ENCODE measurements around the gene TMEM218. TPM values are rescaled to one million over a fixed set of nuclear protein-coding genes. Genes with fewer than 3 reads are reported as not detected.
"Not testable (repeated sequence)": the region's sequence is repeated elsewhere in the genome, so short reads cannot be mapped to it uniquely, and the experiment has no call there.

Gene TMEM218
- total and polyA plus RNA-seq, 5 donors from 2014 or later = 9.7 to 42.8 (median 40.1) TPM

GRCh38 chr11:125089481-125089880 is 21.9 kb downstream of the TMEM218 start:
- not testable (repeated sequence) for H3K9me3 ChIP-seq (ENCODE audit: control insufficient read depth in 2 of 2, low read length in 2 of 2); H3K4me1 ChIP-seq (ENCODE audit: control insufficient read depth, insufficient read depth, low read length, poor library complexity, severe bottlenecking); H3K36me3 ChIP-seq (ENCODE audit: control insufficient read depth, insufficient read depth, low read length); H3K4me3 ChIP-seq (ENCODE audit: low read depth, low read length); H3K4me1 Mint-ChIP-seq; H3K27ac ChIP-seq (ENCODE audit: insufficient read depth, low read length, poor library complexity, severe bottlenecking); H3K4me3 Mint-ChIP-seq; ATAC-seq (ENCODE audit: low read depth in 2 of 2); DNase-seq; H3K9me3 Mint-ChIP-seq; H3K27me3 Mint-ChIP-seq; H3K27me3 ChIP-seq (ENCODE audit: control insufficient read depth, insufficient read depth, low read length)
- H3K27ac Mint-ChIP-seq = peak overlapping the region in 1 of 3 donors; percentile 20
- H3K36me3 Mint-ChIP-seq = peaks cover 16% of the 10 kb centered on the region

DNA sequence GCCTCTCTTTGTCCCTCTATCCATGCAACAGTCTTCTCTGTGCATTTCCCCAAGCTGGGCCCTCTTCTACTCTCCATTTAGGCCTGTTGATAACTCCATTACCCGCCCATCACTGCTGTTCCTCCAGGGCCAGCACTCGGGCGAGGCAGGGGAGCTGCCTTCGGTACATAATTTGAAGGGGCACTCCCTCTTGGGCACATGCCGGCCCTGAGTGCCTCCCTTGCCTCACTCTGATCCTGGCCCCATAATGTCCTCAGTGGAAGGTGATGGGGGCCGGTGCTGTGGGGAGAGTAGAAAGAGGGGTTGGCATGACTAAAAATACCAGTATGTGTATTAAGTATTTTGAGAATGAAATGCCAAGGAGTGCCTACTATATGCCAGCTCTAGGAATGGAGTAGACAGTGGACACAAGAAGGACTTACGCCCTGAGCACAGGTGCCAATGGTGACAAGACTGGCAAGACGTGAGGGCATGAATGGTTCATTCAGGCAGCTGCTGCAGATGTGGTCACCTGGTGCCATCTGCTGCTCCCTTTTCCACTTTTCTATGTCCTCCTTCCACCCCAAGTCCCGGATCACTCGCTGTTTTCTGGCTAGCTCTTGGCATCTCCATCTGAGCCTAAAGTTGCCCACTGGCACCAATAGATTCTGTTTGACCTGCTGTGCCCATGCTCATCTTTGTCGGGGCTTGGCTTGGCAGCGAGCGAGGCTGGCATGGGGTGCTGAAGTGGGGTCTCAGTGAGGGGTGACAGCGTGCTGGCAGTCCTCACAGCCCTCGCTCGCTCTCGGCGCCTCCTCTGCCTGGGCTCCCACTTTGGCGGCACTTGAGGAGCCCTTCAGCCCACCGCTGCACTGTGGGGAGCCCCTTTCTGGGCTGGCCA is 22.6 kb downstream of the TMEM218 start:
- Mint-ChIP-seq H3K4me1 (peaks cover 0 to 4% (median 0%) of the 10 kb centered on the region in 4 donors), H3K27me3 (no peaks in the 10 kb centered on the region), H3K9me3 (no peaks in the 10 kb centered on the region), H3K36me3 (peaks cover 10% of the 10 kb centered on the region), H3K4me3 (no peak overlapping the region), H3K27ac (peak overlapping the region in 1 of 3 donors; percentile 20)
- DNase-seq (no peak), ATAC-seq (ENCODE audit: low read depth in 2 of 2) (no peak)
- H3K4me3 ChIP-seq (ENCODE audit: low read depth, low read length) = no peak overlapping the region
- H3K9me3 ChIP-seq (ENCODE audit: control insufficient read depth in 2 of 2, low read length in 2 of 2) = no peaks in the 10 kb centered on the region
- no peaks in the 10 kb centered on the region for H3K4me1 ChIP-seq (ENCODE audit: control insufficient read depth, insufficient read depth, low read length, poor library complexity, severe bottlenecking)
- no peaks in the 10 kb centered on the region for H3K36me3 ChIP-seq (ENCODE audit: control insufficient read depth, insufficient read depth, low read length)
- no peaks in the 10 kb centered on the region for H3K27me3 ChIP-seq (ENCODE audit: control insufficient read depth, insufficient read depth, low read length)
- no peak overlapping the region for H3K27ac ChIP-seq (ENCODE audit: insufficient read depth, low read length, poor library complexity, severe bottlenecking)

GRCh38 chr11:125088123-125088522 is 23.3 kb downstream of the TMEM218 start:
- ATAC-seq (ENCODE audit: low read depth in 2 of 2) = no peak
- H3K27me3 Mint-ChIP-seq = no peaks in the 10 kb centered on the region
- H3K9me3 Mint-ChIP-seq = no peaks in the 10 kb centered on the region
- Histone ChIP-seq H3K27me3 (ENCODE audit: control insufficient read depth, insufficient read depth, low read length) (no peaks in the 10 kb centered on the region), H3K27ac (ENCODE audit: insufficient read depth, low read length, poor library complexity, severe bottlenecking) (no peak overlapping the region), H3K4me1 (ENCODE audit: control insufficient read depth, insufficient read depth, low read length, poor library complexity, severe bottlenecking) (no peaks in the 10 kb centered on the region), H3K36me3 (ENCODE audit: control insufficient read depth, insufficient read depth, low read length) (no peaks in the 10 kb centered on the region), H3K9me3 (ENCODE audit: control insufficient read depth in 2 of 2, low read length in 2 of 2) (no peaks in the 10 kb centered on the region), H3K4me3 (ENCODE audit: low read depth, low read length) (no peak overlapping the region)
- DNase-seq = no peak
- no peak overlapping the region for H3K27ac Mint-ChIP-seq
- peaks cover 0 to 4% (median 0%) of the 10 kb centered on the region in 4 donors for H3K4me1 Mint-ChIP-seq
- H3K36me3 Mint-ChIP-seq = peaks cover 8% of the 10 kb centered on the region
- H3K4me3 Mint-ChIP-seq = no peak overlapping the region

DNA sequence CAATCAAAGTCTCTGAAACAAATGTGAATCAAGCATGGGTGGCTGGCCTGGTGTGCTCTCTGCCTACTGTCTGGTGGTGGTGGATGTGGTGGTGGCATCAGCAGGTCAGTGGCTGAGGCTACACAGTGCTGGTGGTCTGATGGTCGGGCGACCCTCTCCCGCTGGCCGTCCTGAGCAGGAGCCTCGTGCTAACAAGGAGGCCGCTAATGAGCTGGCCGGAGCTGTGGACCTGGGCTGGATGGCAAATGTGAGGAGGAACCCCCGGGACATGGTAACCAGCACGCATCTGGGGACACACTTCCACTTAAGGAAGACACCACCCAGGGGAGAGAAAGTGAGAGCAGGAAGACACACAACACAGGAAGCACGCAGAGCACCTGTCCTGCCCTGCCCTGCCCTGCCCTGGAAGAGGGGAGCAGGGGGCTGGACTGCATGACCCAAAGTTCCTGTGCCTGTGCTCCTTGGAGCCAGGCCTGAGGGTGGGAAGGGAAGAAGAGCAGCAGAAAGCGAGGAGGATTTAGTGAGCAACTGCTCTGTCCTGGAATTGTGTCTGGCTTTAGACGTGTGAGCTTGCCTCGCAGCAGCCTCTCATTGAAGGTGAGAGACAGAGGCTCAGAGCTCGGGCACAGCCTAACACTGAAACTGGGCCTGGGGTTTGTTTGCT is 24.7 kb downstream of the TMEM218 start:
- no peaks in the 10 kb centered on the region for H3K4me1 ChIP-seq (ENCODE audit: control insufficient read depth, insufficient read depth, low read length, poor library complexity, severe bottlenecking)
- H3K27ac ChIP-seq (ENCODE audit: insufficient read depth, low read length, poor library complexity, severe bottlenecking) = no peak overlapping the region
- no peak for DNase-seq
- no peaks in the 10 kb centered on the region for H3K27me3 ChIP-seq (ENCODE audit: control insufficient read depth, insufficient read depth, low read length)
- no peak overlapping the region for H3K4me3 Mint-ChIP-seq
- peaks cover 0 to 4% (median 0%) of the 10 kb centered on the region in 4 donors for H3K4me1 Mint-ChIP-seq
- no peaks in the 10 kb centered on the region for H3K9me3 Mint-ChIP-seq
- no peak for ATAC-seq (ENCODE audit: low read depth in 2 of 2)
- H3K27me3 Mint-ChIP-seq = no peaks in the 10 kb centered on the region
- H3K36me3 Mint-ChIP-seq = peaks cover 4% of the 10 kb centered on the region
- no peaks in the 10 kb centered on the region for H3K9me3 ChIP-seq (ENCODE audit: control insufficient read depth in 2 of 2, low read length in 2 of 2)
- no peak overlapping the region for H3K4me3 ChIP-seq (ENCODE audit: low read depth, low read length)
- peak overlapping the region in 1 of 3 donors; percentile 36 for H3K27ac Mint-ChIP-seq
- no peaks in the 10 kb centered on the region for H3K36me3 ChIP-seq (ENCODE audit: control insufficient read depth, insufficient read depth, low read length)

DNA sequence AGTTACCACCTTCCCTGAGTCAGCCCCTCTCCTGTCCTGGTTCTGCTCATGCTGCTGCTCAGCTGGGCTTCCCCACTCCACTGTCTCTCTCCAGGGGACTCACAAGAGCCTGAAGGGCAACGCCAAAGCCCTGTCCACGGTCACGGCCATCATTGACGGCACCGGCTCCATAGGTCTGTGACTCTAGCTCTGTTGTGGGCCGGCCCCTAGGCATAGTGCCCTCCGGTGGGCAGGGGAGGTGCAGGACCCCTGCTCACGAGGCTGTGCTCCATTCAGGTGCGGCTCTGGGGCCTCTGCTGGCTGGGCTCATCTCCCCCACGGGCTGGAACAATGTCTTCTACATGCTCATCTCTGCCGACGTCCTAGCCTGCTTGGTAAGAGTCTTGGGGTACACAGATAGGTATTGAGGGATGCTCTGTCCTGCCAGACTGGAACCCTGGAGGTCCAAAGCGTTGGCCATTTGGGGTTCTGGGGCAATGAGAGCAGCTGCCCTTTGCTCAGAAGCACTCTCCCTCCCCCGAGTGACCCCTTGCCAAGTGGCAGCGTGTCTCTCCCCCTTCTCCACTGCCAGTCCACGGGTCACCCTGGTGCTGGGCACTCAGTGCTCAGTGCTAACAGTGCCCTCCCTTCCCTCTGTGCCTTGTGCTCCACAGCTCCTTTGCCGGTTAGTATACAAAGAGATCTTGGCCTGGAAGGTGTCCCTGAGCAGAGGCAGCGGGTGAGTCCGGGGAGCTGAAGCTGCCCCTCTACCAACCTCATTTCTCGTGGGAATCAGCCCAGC is 25.9 kb downstream of the TMEM218 start:
- no peak for ATAC-seq (ENCODE audit: low read depth in 2 of 2)
- Mint-ChIP-seq H3K27ac (no peak overlapping the region), H3K9me3 (no peaks in the 10 kb centered on the region), H3K4me3 (no peak overlapping the region), H3K36me3 (no peaks in the 10 kb centered on the region), H3K4me1 (no peaks in the 10 kb centered on the region), H3K27me3 (no peaks in the 10 kb centered on the region)
- Histone ChIP-seq H3K27me3 (ENCODE audit: control insufficient read depth, insufficient read depth, low read length) (no peaks in the 10 kb centered on the region), H3K27ac (ENCODE audit: insufficient read depth, low read length, poor library complexity, severe bottlenecking) (no peak overlapping the region), H3K4me1 (ENCODE audit: control insufficient read depth, insufficient read depth, low read length, poor library complexity, severe bottlenecking) (no peaks in the 10 kb centered on the region), H3K4me3 (ENCODE audit: low read depth, low read length) (no peak overlapping the region), H3K36me3 (ENCODE audit: control insufficient read depth, insufficient read depth, low read length) (no peaks in the 10 kb centered on the region), H3K9me3 (ENCODE audit: control insufficient read depth in 2 of 2, low read length in 2 of 2) (no peaks in the 10 kb centered on the region)
- no peak for DNase-seq

DNA sequence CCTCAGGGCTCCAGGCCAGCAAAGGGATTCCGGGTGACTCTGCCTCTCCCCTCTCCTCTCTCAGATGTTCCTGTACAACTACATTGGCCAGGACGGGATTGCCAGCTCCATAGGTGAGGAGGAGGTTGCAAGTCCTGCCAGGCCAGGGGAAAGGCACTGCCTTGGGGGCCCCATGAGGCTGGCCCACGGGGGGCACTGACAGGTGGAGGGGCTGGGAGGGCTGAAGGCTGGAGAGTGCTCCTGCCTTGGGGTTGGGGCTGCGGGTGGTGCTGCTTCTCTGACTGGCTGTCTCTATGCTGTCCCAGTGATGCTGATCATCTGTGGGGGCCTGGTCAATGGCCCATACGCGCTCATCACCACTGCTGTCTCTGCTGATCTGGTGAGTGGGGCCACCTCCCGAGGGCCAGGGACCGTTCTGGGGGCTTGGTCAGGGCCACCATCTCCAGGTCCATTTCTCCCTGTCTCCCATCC is 26.6 kb downstream of the TMEM218 start:
- Mint-ChIP-seq H3K4me1 (no peaks in the 10 kb centered on the region), H3K27ac (no peak overlapping the region), H3K36me3 (no peaks in the 10 kb centered on the region), H3K27me3 (no peaks in the 10 kb centered on the region), H3K9me3 (no peaks in the 10 kb centered on the region), H3K4me3 (no peak overlapping the region)
- H3K4me3 ChIP-seq (ENCODE audit: low read depth, low read length) = no peak overlapping the region
- no peaks in the 10 kb centered on the region for H3K9me3 ChIP-seq (ENCODE audit: control insufficient read depth in 2 of 2, low read length in 2 of 2)
- no peak overlapping the region for H3K27ac ChIP-seq (ENCODE audit: insufficient read depth, low read length, poor library complexity, severe bottlenecking)
- no peaks in the 10 kb centered on the region for H3K36me3 ChIP-seq (ENCODE audit: control insufficient read depth, insufficient read depth, low read length)
- H3K4me1 ChIP-seq (ENCODE audit: control insufficient read depth, insufficient read depth, low read length, poor library complexity, severe bottlenecking) = no peaks in the 10 kb centered on the region
- ATAC-seq (ENCODE audit: low read depth in 2 of 2) = no peak
- no peaks in the 10 kb centered on the region for H3K27me3 ChIP-seq (ENCODE audit: control insufficient read depth, insufficient read depth, low read length)
- no peak for DNase-seq

DNA sequence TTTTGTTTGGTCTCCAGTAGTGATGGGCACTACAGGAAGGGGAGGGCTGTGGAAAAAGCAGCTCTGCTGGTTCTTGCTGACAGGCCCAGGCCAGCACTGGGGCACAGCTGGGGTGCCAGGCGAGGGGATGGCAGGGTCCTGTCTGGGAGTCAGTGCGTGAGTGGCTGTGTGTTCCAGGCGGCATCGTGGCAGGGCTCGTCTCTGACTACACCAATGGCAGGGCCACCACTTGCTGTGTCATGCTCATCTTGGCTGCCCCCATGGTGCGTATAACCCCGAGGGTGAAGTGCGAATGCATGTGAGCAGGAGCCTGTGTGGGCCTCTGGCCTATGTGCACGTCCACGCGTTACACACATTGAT is 27.4 kb downstream of the TMEM218 start:
- H3K4me3 Mint-ChIP-seq = no peak overlapping the region
- H3K27me3 Mint-ChIP-seq = no peaks in the 10 kb centered on the region
- Histone ChIP-seq H3K27ac (ENCODE audit: insufficient read depth, low read length, poor library complexity, severe bottlenecking) (no peak overlapping the region), H3K9me3 (ENCODE audit: control insufficient read depth in 2 of 2, low read length in 2 of 2) (no peaks in the 10 kb centered on the region), H3K27me3 (ENCODE audit: control insufficient read depth, insufficient read depth, low read length) (no peaks in the 10 kb centered on the region), H3K4me1 (ENCODE audit: control insufficient read depth, insufficient read depth, low read length, poor library complexity, severe bottlenecking) (no peaks in the 10 kb centered on the region), H3K4me3 (ENCODE audit: low read depth, low read length) (no peak overlapping the region), H3K36me3 (ENCODE audit: control insufficient read depth, insufficient read depth, low read length) (no peaks in the 10 kb centered on the region)
- H3K4me1 Mint-ChIP-seq = no peaks in the 10 kb centered on the region
- DNase-seq (no peak), ATAC-seq (ENCODE audit: low read depth in 2 of 2) (no peak)
- H3K36me3 Mint-ChIP-seq = no peaks in the 10 kb centered on the region
- H3K9me3 Mint-ChIP-seq = no peaks in the 10 kb centered on the region
- H3K27ac Mint-ChIP-seq = no peak overlapping the region
